Transverse colon (tissue), 4 donors: ENCODE results near the gene CCDC73. TPM values are rescaled to one million over a fixed set of nuclear protein-coding genes. Genes with fewer than 3 reads are reported as not detected.
"Not testable (repeated sequence)": the region's sequence is repeated elsewhere in the genome, so short reads cannot be mapped to it uniquely, and the experiment has no call there.

Experiments used
- DNase-seq: peaks from one replicate; pipeline ENCODE4 v3.0.0-alpha.2; 2019
- H3K27ac ChIP-seq, 4 donors: fragments of 200-600 bp; sonication (generic); 2 replicates each; pipeline ENCODE4 v1.5.1; 2016 to 2018; ENCODE audit warnings: inconsistent platforms in 4 of 4
- H3K27me3 ChIP-seq: fragments of 200-600 bp; sonication (generic); 2 replicates; pipeline ENCODE4 v1.5.1; 2017; ENCODE audit warnings: inconsistent platforms
- H3K36me3 ChIP-seq, 4 donors: fragments of 200-600 bp; sonication (generic); 2 replicates each; pipeline ENCODE4 v1.5.1; 2017 to 2019; ENCODE audit warnings: inconsistent platforms in 4 of 4
- H3K4me1 ChIP-seq, 4 donors: fragments of 200-600 bp; sonication (generic); 2 replicates each; pipeline ENCODE4 v1.5.1; 2017 to 2020; ENCODE audit warnings: inconsistent platforms in 4 of 4
- H3K4me3 ChIP-seq, 4 donors: fragments of 200-600 bp; sonication (generic); 1 replicate in 1 of 4; 2 replicates in 3 of 4; pipeline versions ENCODE4 v1.5.1 to v1.6.1; 2017 to 2019; ENCODE audit warnings: inconsistent platforms in 4 of 4
- H3K9me3 ChIP-seq, 2 donors: fragments of 200-600 bp; sonication (generic); 2 replicates each; pipeline ENCODE4 v1.5.1; 2017 to 2019; ENCODE audit warnings: inconsistent platforms in 2 of 2
- EP300 ChIP-seq: sonication (generic); formaldehyde crosslinking; IDR thresholded peaks from one replicate; pipeline ENCODE4 v1.6.1; 2017; ENCODE audit warnings: antibody characterized with exemption, low read depth
- POLR2A ChIP-seq: fragments of 450-650 bp; IDR thresholded peaks from one replicate; pipeline ENCODE4 v1.6.1; 2016; ENCODE audit warnings: antibody characterized with exemption, mild to moderate bottlenecking, moderate library complexity
- POLR2AphosphoS5 ChIP-seq, 3 donors: sonication (generic); formaldehyde crosslinking; IDR thresholded peaks; one replicate each; pipeline ENCODE4 v1.6.1; 2016; ENCODE audit warnings: antibody characterized with exemption in 3 of 3
- WGBS, 2 donors: methylation state at CpG; one replicate each; pipeline ENCODE4 v1.1.5; 2018; ENCODE audit warnings: low coverage in 1 of 2; 5-methylcytosine and 5-hydroxymethylcytosine counted together
- in situ Hi-C, 4 donors: fragments of 200-750 bp; cut with MboI; loops; one replicate each; pipeline versions ENCODE4 v1.15.0 to v1.15.1; 2017; ENCODE audit warnings: low sequenced_read_pairs in 3 of 4, low pct_ligation_motif_present in 1 of 4, low pct_unique_long_range_greater_than_20kb in 1 of 4
- intact Hi-C: fragments of 100-400 bp; cut with DNase I; formaldehyde crosslinking; loops from one replicate; pipeline ENCODE4 v1.15.1; 2023; ENCODE audit warnings: low total_unique reads
- total RNA-seq, 4 donors: library from RNA; depleted of rRNA; stranded (reverse); fragments of >200 nt; gene quantifications; one replicate each; pipeline ENCODE4 v1.1.0, GENCODE V29; 2016
- TF ChIP-seq, protein P1 (sequence below), 5 experiments: fragments of 200-600 bp in 3 of 5; fragments of 450-650 bp in 2 of 5; sonication (generic) in 3 of 5; IDR thresholded peaks; 1 replicate in 2 of 5; 2 replicates in 3 of 5; pipeline ENCODE4 v1.5.1; 2016 to 2017; ENCODE audit warnings: antibody characterized with exemption in 5 of 5, inconsistent platforms in 3 of 5, mild to moderate bottlenecking in 2 of 5, moderate library complexity in 1 of 5

Gene CCDC73
- total RNA-seq, 4 donors from 2014 or later, result not detected

DNA sequence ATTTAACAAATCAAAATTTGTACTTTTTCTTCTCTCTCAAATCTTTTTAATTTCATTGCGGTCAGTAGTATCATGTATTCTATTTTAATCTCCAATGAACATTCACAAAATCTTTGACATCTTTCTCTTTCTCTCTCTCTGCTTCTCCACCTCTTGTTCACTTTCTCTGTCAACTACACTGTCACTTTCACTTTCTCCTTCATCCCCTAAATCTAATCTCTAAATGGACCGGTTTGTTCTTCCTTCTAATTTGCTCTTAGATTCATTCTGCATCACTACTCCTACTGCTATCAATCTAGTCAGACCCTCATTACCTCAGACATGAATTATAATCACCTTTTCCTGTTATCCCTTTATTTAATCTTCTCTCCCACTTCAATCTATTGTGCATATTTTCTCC lies 18.6 kb downstream of the CCDC73 start:
- H3K4me1 ChIP-seq, result no peaks in the 10 kb centered on the region
- TF ChIP-seq, protein P1, sequence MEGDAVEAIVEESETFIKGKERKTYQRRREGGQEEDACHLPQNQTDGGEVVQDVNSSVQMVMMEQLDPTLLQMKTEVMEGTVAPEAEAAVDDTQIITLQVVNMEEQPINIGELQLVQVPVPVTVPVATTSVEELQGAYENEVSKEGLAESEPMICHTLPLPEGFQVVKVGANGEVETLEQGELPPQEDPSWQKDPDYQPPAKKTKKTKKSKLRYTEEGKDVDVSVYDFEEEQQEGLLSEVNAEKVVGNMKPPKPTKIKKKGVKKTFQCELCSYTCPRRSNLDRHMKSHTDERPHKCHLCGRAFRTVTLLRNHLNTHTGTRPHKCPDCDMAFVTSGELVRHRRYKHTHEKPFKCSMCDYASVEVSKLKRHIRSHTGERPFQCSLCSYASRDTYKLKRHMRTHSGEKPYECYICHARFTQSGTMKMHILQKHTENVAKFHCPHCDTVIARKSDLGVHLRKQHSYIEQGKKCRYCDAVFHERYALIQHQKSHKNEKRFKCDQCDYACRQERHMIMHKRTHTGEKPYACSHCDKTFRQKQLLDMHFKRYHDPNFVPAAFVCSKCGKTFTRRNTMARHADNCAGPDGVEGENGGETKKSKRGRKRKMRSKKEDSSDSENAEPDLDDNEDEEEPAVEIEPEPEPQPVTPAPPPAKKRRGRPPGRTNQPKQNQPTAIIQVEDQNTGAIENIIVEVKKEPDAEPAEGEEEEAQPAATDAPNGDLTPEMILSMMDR (IDR thresholded peaks at IDR 0.05), result no peak
- TF ChIP-seq POLR2AphosphoS5 (IDR thresholded peaks at IDR 0.05) (no peak), EP300 (no peak), POLR2A (no peak)
- H3K4me3 ChIP-seq, result no peak overlapping the region
- intact Hi-C loops, result no loop called here
- no peaks in the 10 kb centered on the region for H3K36me3 ChIP-seq
- no peak overlapping the region for H3K27ac ChIP-seq
- 54 to 56% methylated on average over 2 of the region's 2 CpGs for WGBS, 2 donors
- no peak for DNase-seq
- in situ Hi-C loops, result loop anchor here in 2 of 4 donors (25.0 kb wide), 2 partner anchors 439 to 464 kb away; no protein-coding TSS in a partner anchor
- H3K9me3 ChIP-seq, result no peaks in the 10 kb centered on the region
- H3K27me3 ChIP-seq, result no peaks in the 10 kb centered on the region

DNA sequence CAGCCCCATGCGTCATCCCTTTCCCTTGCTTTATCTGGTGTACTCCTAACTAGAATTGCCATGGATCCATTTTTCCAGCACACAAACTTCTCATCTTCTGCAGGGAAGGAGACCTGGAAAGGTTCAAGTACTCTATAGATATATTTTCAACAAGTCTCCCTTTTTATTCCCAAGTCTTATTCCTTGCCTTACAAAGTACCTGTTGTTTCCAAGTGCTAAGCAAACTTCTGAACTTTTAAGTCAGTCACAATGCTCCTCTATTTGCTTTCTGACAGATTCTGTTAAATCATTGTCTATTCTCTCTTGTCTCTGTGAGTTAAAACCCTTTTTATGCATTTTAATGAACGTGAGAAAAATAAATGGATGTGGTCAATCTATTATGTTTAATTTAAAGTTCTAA lies 20.4 kb downstream of the CCDC73 start:
- 67 to 73% methylated on average over 2 of the region's 2 CpGs for WGBS, 2 donors
- Histone ChIP-seq H3K27me3 (no peaks in the 10 kb centered on the region), H3K36me3 (no peaks in the 10 kb centered on the region), H3K27ac (no peak overlapping the region), H3K9me3 (no peaks in the 10 kb centered on the region), H3K4me3 (no peak overlapping the region), H3K4me1 (no peaks in the 10 kb centered on the region)
- in situ Hi-C loops, result no loop called here
- DNase-seq, result no peak
- TF ChIP-seq POLR2A, result no peak
- TF ChIP-seq POLR2AphosphoS5 (IDR thresholded peaks at IDR 0.05), result no peak
- TF ChIP-seq, protein P1 (IDR thresholded peaks at IDR 0.05), result no peak
- TF ChIP-seq EP300, result no peak
- intact Hi-C loops, result no loop called here

DNA sequence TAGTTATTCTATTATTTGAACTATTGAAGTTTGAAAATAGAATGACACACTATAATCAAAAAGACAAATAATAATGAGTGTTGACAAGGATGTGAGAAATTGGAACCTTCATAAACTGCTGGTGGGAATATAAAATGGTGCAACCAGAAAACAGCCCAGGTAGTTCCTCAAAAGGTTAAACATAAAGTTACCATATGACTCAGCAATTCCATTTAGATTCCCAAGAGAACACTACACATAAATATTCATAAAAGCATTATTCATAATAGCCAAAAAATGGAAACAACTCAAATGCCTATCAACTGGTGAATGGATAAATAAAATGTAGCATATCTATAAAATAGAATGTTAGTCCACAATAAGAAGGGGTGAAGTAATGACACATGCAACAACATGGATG lies 21.7 kb downstream of the CCDC73 start:
- in situ Hi-C loops, result no loop called here
- no peaks in the 10 kb centered on the region for H3K9me3 ChIP-seq
- DNase-seq, result no peak
- intact Hi-C loops, result no loop called here
- H3K27ac ChIP-seq, result no peak overlapping the region
- no peaks in the 10 kb centered on the region for H3K36me3 ChIP-seq
- no peak overlapping the region for H3K4me3 ChIP-seq
- no peaks in the 10 kb centered on the region for H3K27me3 ChIP-seq
- H3K4me1 ChIP-seq, result no peaks in the 10 kb centered on the region
- TF ChIP-seq POLR2A (no peak), EP300 (no peak), POLR2AphosphoS5 (IDR thresholded peaks at IDR 0.05) (no peak)
- TF ChIP-seq, protein P1 (IDR thresholded peaks at IDR 0.05), result no peak

DNA sequence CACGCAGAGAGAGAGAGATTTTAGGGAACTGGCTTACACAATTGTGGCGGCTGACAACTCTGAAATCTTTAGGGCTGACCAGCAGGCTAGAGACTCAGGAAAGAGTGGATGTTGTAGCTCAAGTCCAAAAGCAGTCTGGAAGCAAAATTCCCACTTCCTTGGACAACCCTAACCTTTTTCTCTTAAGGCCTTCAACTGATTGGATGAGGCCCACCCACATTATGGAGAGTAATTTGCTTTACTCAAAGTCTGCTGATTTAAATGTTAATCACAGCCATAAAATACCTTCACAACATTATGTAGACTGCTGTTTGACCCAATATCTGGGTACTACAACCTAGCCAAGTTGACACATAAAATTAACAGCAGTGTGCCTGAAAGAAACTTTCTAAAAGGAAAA lies 32.7 kb downstream of the CCDC73 start:
- H3K27me3 ChIP-seq, intact Hi-C loops: not testable (repeated sequence)
- 67 to 88% methylated on average over 1 to 2 of the region's 2 CpGs for WGBS, 2 donors

DNA sequence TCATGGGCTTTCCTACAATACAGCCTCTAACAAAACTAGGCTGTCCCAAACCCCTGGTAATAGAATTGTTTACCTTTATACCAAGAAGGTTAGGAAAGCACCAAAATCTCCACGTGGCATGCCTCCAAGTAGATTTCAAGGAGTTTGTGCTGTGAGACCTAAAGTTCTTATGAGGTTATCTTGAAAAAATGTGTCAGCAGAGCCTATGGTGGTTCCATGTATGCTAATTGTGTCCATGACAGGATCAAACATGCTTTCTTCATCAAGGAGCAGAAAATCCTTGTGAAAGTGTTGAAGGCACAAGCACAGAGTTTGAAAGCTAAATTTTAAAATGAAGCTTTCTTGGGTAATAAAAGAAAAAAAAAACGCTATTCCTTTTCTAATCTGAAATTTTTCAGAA lies 36.2 kb downstream of the CCDC73 start:
- H3K9me3 ChIP-seq, result no peaks in the 10 kb centered on the region
- H3K4me3 ChIP-seq, result no peak overlapping the region
- H3K4me1 ChIP-seq, result no peaks in the 10 kb centered on the region
- H3K27me3 ChIP-seq, result no peaks in the 10 kb centered on the region
- 60 to 100% methylated on average over 1 to 2 of the region's 2 CpGs for WGBS, 2 donors
- H3K27ac ChIP-seq, result no peak overlapping the region
- intact Hi-C loops, result no loop called here
- no peak for TF ChIP-seq EP300
- TF ChIP-seq, protein P1 (IDR thresholded peaks at IDR 0.05), result no peak
- TF ChIP-seq POLR2A, result no peak
- no peak for TF ChIP-seq POLR2AphosphoS5 (IDR thresholded peaks at IDR 0.05)
- no peaks in the 10 kb centered on the region for H3K36me3 ChIP-seq
- in situ Hi-C loops, result loop anchor here in 1 of 4 donors (10.0 kb wide), 1 partner anchor 63 kb away; no protein-coding TSS in a partner anchor
- no peak for DNase-seq

More for the DNA sequence above, 32.7 kb downstream of the CCDC73 start:
- H3K36me3 ChIP-seq, DNase-seq, H3K4me3 ChIP-seq, H3K27ac ChIP-seq, H3K9me3 ChIP-seq, H3K4me1 ChIP-seq, in situ Hi-C loops: not testable (repeated sequence)

DNA sequence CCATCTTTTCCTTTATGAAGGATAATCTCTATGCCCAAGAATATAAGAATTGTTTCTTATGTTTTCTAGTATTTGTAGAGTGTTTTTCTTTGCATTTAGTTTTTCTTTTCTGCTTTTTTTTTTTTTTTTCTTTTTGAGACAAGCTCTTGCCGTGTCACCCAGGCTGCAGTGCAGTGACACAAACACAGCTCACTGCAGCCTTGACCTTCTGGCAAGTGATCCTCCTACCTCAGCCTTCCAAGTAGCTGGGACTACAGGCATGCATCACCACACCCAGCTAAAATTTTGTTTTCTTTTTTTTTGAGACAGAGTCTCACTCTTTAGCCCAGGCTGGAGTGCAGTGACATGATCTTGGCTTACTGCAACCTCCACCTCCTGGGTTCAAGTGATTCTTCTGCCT lies 41.3 kb downstream of the CCDC73 start:
- H3K36me3 ChIP-seq, H3K4me1 ChIP-seq, H3K4me3 ChIP-seq, H3K27me3 ChIP-seq, DNase-seq, H3K27ac ChIP-seq, H3K9me3 ChIP-seq, intact Hi-C loops: not testable (repeated sequence)
- WGBS, 2 donors, result 75% methylated on average over 1 of the region's 1 CpG; no CpG with 5 or more reads in 1 of the 2 donors
- in situ Hi-C loops, result loop anchor here in 1 of 4 donors (10.0 kb wide), 1 partner anchor 58 kb away; no protein-coding TSS in a partner anchor
